ENCODE results near the gene HBS1L.

- TF ChIP-seq CTCF (IDR thresholded peaks at IDR 0.05; ENCODE audit: insufficient read depth, low read length, poor library complexity, severe bottlenecking) = no peak
- no peak for TF ChIP-seq EZH2phosphoT487 (conservative IDR thresholded peaks at IDR 0.05; ENCODE audit: low read length)
These were observed 42.3 kb downstream of the HBS1L start for GRCh38 chr6:135012349-135012748.

All from SU-DHL-6 (cell line).